Amniotic stem cell (primary cell): Measurements from ENCODE around the gene ZCCHC2.

ENCODE experiments used
- DNase-seq: peaks from one replicate; lab custom pipeline; 2025; lab: John Stamatoyannopoulos, UW

Gene ZCCHC2

GRCh38 chr18:62610351-62610700 lies 87.5 kb downstream of the ZCCHC2 start:
- no peak for DNase-seq

- DNase-seq, result no peak
These were observed 88.0 kb downstream of the ZCCHC2 start for GRCh38 chr18:62610701-62611411.

- no peak for DNase-seq
These were observed 88.8 kb downstream of the ZCCHC2 start for GRCh38 chr18:62611453-62612288.

GRCh38 chr18:62612289-62612645 lies 89.4 kb downstream of the ZCCHC2 start:
- DNase-seq, result no peak

GRCh38 chr18:62612776-62613175 lies 90.0 kb downstream of the ZCCHC2 start:
- no peak for DNase-seq

- DNase-seq, result no peak
These were observed 91.7 kb downstream of the ZCCHC2 start for GRCh38 chr18:62614494-62614893.

- peak; percentile 63 for DNase-seq
These were observed 93.5 kb downstream of the ZCCHC2 start for GRCh38 chr18:62616331-62616805.

GRCh38 chr18:62617793-62618591 lies 95.2 kb downstream of the ZCCHC2 start:
- DNase-seq, result no peak

GRCh38 chr18:62618735-62619134 lies 95.9 kb downstream of the ZCCHC2 start:
- no peak for DNase-seq

GRCh38 chr18:62621546-62621945 lies 98.7 kb downstream of the ZCCHC2 start:
- DNase-seq, result no peak

GRCh38 chr18:62625019-62625418 lies 102.2 kb downstream of the ZCCHC2 start:
- DNase-seq, result no peak
